OCI-LY7 (cell line): Measurements from ENCODE around the gene HEPHL1. TPM values are rescaled to one million over a fixed set of nuclear protein-coding genes. Genes with fewer than 3 reads are reported as not detected.

Source experiments
- BruUV-seq: library from RNA; stranded (reverse); fragments of 400-500 nt; replicated peaks from 2 replicates; lab custom pipeline; 2021; lab: Mats Ljungman, UMichigan
- CTCF ChIA-PET: fragments of 300-600 bp; sonication (Branson Sonifier 250); formaldehyde crosslinking; loops from one replicate; lab custom pipeline; 2022; ENCODE audit warnings: antibody characterized with exemption; ENCODE audit not compliant: unreplicated experiment; lab: Charles Lee
- POLR2A ChIA-PET: fragments of 300-600 bp; sonication (Branson Sonifier 250); formaldehyde crosslinking; loops from one replicate; lab custom pipeline; 2022; ENCODE audit warnings: antibody characterized with exemption; lab: Charles Lee
- DNase-seq: peaks from one replicate; pipeline ENCODE4 v3.0.0-alpha.2; 2015; ENCODE audit warnings: low spot score
- H2AFZ ChIP-seq: fragments of 200-600 bp; sonication (generic), shearing (Covaris generic); 2 replicates; pipeline ENCODE4 v1.6.1; 2014; ENCODE audit warnings: mild to moderate bottlenecking, antibody characterized with exemption, low read length, moderate library complexity
- H3K27ac ChIP-seq: fragments of 200-600 bp; sonication (generic); 2 replicates; pipeline ENCODE4 v1.5.1; 2014; ENCODE audit warnings: mixed run types, low read depth, mild to moderate bottlenecking, moderate library complexity, low read length, inconsistent platforms; ENCODE audit not compliant: poor library complexity, severe bottlenecking
- H3K36me3 ChIP-seq: fragments of 200-600 bp; sonication (generic); 2 replicates; pipeline ENCODE4 v1.6.1; 2014; ENCODE audit warnings: mild to moderate bottlenecking, antibody characterized with exemption, low read length, moderate library complexity, mixed read lengths; ENCODE audit not compliant: insufficient read depth
- H3K4me1 ChIP-seq: fragments of 200-600 bp; sonication (generic); 2 replicates; pipeline ENCODE4 v1.5.1; 2014; ENCODE audit warnings: mild to moderate bottlenecking, low read length; ENCODE audit not compliant: insufficient read depth, poor library complexity, severe bottlenecking
- H3K4me2 ChIP-seq: fragments of 200-600 bp; sonication (generic); 2 replicates; pipeline ENCODE4 v1.6.1; 2014; ENCODE audit warnings: mild to moderate bottlenecking, low read length
- H3K4me3 ChIP-seq: fragments of 200-600 bp; sonication (generic); 2 replicates; pipeline ENCODE4 v1.5.1; 2014; ENCODE audit warnings: mild to moderate bottlenecking, low read depth, low read length; ENCODE audit not compliant: poor library complexity, severe bottlenecking
- H3K79me2 ChIP-seq: fragments of 200-600 bp; sonication (generic); 2 replicates; pipeline ENCODE4 v1.6.1; 2016; ENCODE audit warnings: low read depth, mild to moderate bottlenecking, low read length, moderate library complexity, mixed read lengths; ENCODE audit not compliant: insufficient read depth
- H3K9me2 ChIP-seq: fragments of 200-600 bp; sonication (generic); 2 replicates; pipeline ENCODE4 v1.6.1; 2016; ENCODE audit warnings: mild to moderate bottlenecking, low read length, mixed read lengths; ENCODE audit not compliant: insufficient read depth
- H3K9me3 ChIP-seq: fragments of 200-600 bp; sonication (generic); 2 replicates; pipeline ENCODE4 v1.6.1; 2014; ENCODE audit warnings: mild to moderate bottlenecking, mixed run types, low read length, mixed read lengths
- H4K20me1 ChIP-seq: fragments of 200-600 bp; sonication (generic); 2 replicates; pipeline ENCODE4 v1.6.1; 2014; ENCODE audit warnings: mild to moderate bottlenecking, antibody characterized with exemption, low read length, moderate library complexity, mixed read lengths; ENCODE audit not compliant: insufficient read depth
- EZH2phosphoT487 ChIP-seq: fragments of 200-600 bp; sonication (generic); IDR thresholded peaks from 2 replicates; pipeline ENCODE4 v1.6.1; 2018; ENCODE audit warnings: low read depth, borderline replicate concordance, mild to moderate bottlenecking, mixed run types, antibody characterized with exemption, low read length, moderate library complexity, mixed read lengths
- intact Hi-C: fragments of 100-400 bp; cut with micrococcal nuclease; formaldehyde crosslinking; loops from one replicate; pipeline ENCODE4 v1.10.0; 2022; ENCODE audit not compliant: unreplicated experiment
- total RNA-seq, 2 experiments: library from RNA; depleted of rRNA in 1 of 2; stranded (reverse); fragments of >200 nt in 1 of 2; shearing (Covaris generic) in 1 of 2; gene quantifications; 2 replicates each; pipeline ENCODE4 v1.2.3, GENCODE V29; 2014 to 2022
- TF ChIP-seq, protein P1 (sequence below): fragments of 200-600 bp; sonication (generic); conservative IDR thresholded peaks from 2 replicates; pipeline ENCODE4 v1.5.1; 2014; ENCODE audit warnings: mild to moderate bottlenecking, antibody characterized with exemption, low read length, moderate library complexity, mixed read lengths

The HEPHL1 gene
- total RNA-seq, 2 experiments from 2014 or later: not detected

DNA sequence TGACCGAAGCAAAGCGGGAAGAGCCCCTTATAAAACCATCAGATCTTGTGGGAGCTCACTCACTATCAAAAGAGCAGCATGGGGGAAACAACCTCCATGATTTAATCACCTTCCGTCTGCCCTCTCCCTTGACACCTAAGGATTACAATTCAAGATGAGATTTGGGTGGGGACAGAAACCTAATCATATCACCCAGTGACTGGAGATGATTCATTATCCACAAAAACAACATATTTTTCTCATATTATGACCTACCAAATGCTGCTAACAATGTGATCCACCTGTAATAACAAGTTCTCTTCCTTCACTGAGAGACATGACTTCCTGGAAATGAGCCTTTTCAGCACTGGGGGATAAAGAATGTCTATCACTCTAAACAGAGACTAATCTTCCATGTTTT, 23.4 kb upstream of the HEPHL1 start:
- Histone ChIP-seq H3K27ac (no peak overlapping the region), H3K4me1 (no peaks in the 10 kb centered on the region), H3K9me3 (peaks cover 12% of the 10 kb centered on the region), H2AFZ (no peak overlapping the region), H3K79me2 (no peaks in the 10 kb centered on the region), H3K4me2 (no peak overlapping the region), H3K36me3 (no peaks in the 10 kb centered on the region), H3K9me2 (no peaks in the 10 kb centered on the region), H4K20me1 (no peaks in the 10 kb centered on the region), H3K4me3 (no peak overlapping the region)
- no TSS peak for BruUV-seq
- ChIA-PET CTCF (no interaction called here), POLR2A (no interaction called here)
- intact Hi-C loops: no loop called here
- no peak for DNase-seq
- TF ChIP-seq EZH2phosphoT487: no peak
- TF ChIP-seq, protein P1, sequence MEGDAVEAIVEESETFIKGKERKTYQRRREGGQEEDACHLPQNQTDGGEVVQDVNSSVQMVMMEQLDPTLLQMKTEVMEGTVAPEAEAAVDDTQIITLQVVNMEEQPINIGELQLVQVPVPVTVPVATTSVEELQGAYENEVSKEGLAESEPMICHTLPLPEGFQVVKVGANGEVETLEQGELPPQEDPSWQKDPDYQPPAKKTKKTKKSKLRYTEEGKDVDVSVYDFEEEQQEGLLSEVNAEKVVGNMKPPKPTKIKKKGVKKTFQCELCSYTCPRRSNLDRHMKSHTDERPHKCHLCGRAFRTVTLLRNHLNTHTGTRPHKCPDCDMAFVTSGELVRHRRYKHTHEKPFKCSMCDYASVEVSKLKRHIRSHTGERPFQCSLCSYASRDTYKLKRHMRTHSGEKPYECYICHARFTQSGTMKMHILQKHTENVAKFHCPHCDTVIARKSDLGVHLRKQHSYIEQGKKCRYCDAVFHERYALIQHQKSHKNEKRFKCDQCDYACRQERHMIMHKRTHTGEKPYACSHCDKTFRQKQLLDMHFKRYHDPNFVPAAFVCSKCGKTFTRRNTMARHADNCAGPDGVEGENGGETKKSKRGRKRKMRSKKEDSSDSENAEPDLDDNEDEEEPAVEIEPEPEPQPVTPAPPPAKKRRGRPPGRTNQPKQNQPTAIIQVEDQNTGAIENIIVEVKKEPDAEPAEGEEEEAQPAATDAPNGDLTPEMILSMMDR: no peak

DNA sequence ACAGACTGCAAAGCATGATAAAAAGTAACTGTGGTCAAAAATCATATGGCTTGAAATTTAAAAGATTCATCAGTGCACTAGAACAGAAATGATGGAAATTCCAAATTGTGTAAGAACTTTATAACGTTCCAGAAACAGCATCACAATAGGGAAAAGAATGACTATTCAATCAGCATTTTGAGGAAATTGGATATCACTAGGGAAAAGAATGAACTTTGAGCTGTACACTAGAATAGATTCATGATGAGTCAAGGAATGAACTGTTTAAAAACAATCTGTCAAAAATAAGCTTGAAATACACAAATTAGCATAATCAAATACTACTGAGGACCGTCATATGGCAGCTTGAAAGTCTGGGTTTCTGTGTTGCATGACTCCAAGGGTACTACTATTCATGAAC, 20.5 kb upstream of the HEPHL1 start:
- Histone ChIP-seq H3K79me2 (no peaks in the 10 kb centered on the region), H3K4me3 (no peak overlapping the region), H3K9me3 (no peaks in the 10 kb centered on the region; the same call in 1 of the 2 replicates), H3K27ac (no peak overlapping the region), H2AFZ (no peak overlapping the region), H3K4me1 (no peaks in the 10 kb centered on the region), H3K9me2 (no peaks in the 10 kb centered on the region), H4K20me1 (no peaks in the 10 kb centered on the region), H3K36me3 (no peaks in the 10 kb centered on the region), H3K4me2 (no peak overlapping the region)
- intact Hi-C loops: no loop called here
- ChIA-PET POLR2A (no interaction called here), CTCF (interaction anchor here (0.6 kb wide), 1 partner anchor 857 kb away, joined by 3 read pairs; no protein-coding TSS in a partner anchor)
- no peak for DNase-seq
- TF ChIP-seq, protein P1: no peak
- no peak for TF ChIP-seq EZH2phosphoT487
- BruUV-seq: no TSS peak

DNA sequence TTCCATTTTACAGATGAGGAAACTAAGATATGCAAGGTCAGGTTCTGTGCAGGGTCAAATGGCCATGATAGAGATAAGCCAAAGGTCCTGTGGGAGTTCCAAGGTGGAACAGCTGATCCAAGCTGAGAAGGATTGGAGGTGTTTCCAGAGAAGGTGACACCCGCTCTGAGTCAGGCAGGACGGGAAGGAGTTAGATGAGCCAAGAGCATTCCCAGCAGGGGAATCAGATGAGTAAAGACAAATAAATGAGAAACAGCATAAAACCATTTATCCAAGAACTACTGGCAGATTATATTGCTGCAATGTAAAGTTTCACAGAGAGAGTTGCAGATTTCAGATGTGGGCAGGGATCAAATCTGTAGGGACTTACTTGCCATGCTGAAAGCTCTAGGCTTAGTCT, 18.9 kb upstream of the HEPHL1 start:
- no peak overlapping the region for H3K27ac ChIP-seq

More for the DNA sequence above, 18.9 kb upstream of the HEPHL1 start:
- ChIA-PET CTCF (no interaction called here), POLR2A (interaction anchor here (0.6 kb wide), 2 partner anchors 75 to 705 kb away, joined by 3 read pairs; no protein-coding TSS in a partner anchor)
- Histone ChIP-seq H3K9me2 (no peaks in the 10 kb centered on the region), H2AFZ (no peak overlapping the region), H3K4me2 (no peak overlapping the region), H4K20me1 (no peaks in the 10 kb centered on the region), H3K36me3 (no peaks in the 10 kb centered on the region), H3K4me3 (no peak overlapping the region), H3K4me1 (no peaks in the 10 kb centered on the region), H3K9me3 (no peaks in the 10 kb centered on the region), H3K79me2 (no peaks in the 10 kb centered on the region)
- intact Hi-C loops: no loop called here
- BruUV-seq: no TSS peak
- no peak for DNase-seq
- no peak for TF ChIP-seq EZH2phosphoT487
- TF ChIP-seq, protein P1: no peak
